WI38 (cell line): Measurements from ENCODE around the gene EEPD1.

ENCODE experiments used
- H3K4me3 ChIP-seq: 2 replicates; pipeline ENCODE4 v1.5.1; 2011; ENCODE audit warnings: low read depth, mild to moderate bottlenecking, control low read depth, low read length
- TF ChIP-seq, protein P1 (sequence below): IDR thresholded peaks from 2 replicates; pipeline ENCODE4 v1.5.1; 2012; ENCODE audit warnings: low read depth, mild to moderate bottlenecking, control low read depth, low read length

EEPD1 gene

DNA sequence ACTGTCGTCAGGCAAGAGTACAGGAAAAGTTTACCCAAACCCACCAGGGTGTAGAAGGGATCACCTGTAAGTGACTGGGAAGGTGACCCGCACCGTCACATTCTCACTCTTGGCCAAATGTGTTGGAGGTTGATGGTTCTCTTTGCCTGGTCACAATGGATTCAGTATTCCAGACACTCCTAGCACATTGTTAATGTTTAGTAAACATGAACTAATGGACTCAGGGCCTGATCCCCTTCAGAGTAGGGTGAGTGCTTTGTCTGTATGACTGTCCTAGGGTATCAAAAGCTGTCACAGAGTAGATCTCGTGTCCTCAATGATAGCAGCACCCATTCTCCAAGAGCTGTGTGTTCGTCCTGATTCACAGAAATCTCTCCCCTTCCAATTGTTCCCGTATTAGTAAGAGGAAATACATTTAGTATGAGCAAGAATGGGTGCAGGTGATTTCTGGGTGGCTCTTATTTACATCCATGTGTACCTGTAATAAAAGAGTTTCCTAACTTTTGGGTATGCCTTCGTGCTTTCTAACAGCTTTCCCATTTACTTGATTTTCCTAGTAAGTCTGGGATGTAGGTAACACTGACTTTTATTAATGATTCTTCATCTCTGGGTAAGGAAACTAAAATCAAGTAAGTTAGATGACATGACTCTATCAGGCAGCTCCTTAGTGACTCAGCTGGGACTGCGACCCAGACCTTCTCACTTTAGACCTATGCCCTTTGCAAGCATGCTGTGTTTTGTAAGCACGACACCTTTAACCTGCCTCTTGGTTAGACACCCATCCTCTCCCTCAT lies 4.7 kb downstream of the EEPD1 start:
- no peak overlapping the region for H3K4me3 ChIP-seq
- TF ChIP-seq, protein P1, sequence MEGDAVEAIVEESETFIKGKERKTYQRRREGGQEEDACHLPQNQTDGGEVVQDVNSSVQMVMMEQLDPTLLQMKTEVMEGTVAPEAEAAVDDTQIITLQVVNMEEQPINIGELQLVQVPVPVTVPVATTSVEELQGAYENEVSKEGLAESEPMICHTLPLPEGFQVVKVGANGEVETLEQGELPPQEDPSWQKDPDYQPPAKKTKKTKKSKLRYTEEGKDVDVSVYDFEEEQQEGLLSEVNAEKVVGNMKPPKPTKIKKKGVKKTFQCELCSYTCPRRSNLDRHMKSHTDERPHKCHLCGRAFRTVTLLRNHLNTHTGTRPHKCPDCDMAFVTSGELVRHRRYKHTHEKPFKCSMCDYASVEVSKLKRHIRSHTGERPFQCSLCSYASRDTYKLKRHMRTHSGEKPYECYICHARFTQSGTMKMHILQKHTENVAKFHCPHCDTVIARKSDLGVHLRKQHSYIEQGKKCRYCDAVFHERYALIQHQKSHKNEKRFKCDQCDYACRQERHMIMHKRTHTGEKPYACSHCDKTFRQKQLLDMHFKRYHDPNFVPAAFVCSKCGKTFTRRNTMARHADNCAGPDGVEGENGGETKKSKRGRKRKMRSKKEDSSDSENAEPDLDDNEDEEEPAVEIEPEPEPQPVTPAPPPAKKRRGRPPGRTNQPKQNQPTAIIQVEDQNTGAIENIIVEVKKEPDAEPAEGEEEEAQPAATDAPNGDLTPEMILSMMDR: no peak

DNA sequence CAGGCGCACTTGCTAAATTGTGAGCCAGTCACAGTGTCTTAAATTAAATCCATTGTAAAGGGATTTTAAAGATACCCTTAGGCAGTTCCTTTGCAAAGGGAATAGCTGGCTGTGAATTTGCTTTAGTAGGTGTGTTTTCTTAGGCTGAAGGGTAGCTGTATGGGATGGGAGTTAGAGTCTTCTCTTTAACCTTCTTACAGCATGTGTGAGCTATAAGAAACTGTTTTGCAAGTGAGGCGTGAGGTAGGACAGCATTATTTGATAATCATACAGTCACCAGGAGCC lies 5.2 kb downstream of the EEPD1 start:
- H3K4me3 ChIP-seq: no peak overlapping the region
- TF ChIP-seq, protein P1: no peak

DNA sequence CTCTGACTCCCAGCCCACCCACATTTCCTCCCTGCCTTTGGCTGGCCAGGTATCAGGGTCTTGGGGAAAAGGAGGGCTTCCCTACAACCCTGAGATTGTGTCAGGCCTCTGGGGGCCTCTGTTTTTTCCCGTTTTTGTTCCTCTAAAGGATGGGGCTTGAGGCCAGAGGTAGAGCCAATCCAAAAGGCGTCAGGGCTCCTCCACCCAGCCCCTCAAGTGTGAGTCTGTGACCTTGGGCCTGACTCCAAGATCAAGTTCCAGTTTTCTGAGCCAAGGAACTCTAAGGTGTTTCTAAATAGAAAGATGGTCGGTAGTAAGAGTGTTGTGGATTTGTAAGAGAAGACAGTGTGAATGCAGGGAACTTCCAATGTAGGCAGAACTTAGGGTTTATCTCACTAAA lies 6.6 kb downstream of the EEPD1 start:
- TF ChIP-seq, protein P1: no peak
- no peak overlapping the region for H3K4me3 ChIP-seq

DNA sequence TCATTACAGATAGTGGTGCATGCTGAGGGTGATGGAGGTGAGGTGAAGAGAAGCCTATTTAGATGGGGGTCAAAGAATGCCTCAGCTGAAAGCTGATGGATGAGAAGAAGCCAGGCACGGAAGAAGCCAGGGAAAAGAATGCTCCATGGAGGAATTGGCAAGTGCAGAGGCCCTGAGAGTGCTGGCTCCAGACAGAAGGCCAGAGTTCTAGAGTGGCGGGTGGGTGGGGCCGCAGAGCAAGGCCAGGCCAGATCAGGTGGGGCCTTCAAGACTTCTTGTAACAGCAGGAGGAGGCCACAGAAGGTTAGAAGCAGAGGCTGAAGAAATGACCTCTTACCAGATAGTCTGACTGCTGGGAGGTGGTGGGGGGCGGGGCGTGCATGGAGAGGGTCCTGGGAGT lies 7.3 kb downstream of the EEPD1 start:
- TF ChIP-seq, protein P1: no peak

DNA sequence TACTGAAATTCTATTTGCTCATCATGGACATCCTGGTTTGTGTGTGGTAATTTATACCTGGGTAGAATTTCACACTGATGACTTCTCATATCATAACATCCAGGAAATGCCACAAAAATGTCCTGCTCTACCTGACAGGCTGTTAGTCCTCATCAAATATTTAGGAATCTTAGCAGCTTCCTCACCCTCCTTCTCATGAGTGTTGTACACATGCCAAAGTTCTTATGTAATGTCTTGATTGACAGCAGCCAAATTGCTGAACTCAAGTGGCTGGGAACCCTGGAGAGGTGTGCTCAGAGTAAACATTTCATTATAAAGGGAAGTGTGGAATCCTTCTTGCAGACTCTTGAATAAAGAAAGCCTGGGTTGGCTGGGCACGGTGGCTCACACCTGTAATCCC lies 8.9 kb downstream of the EEPD1 start:
- H3K4me3 ChIP-seq: no peak overlapping the region
- TF ChIP-seq, protein P1: no peak

More for the DNA sequence above, 7.3 kb downstream of the EEPD1 start:
- H3K4me3 ChIP-seq: no peak overlapping the region

DNA sequence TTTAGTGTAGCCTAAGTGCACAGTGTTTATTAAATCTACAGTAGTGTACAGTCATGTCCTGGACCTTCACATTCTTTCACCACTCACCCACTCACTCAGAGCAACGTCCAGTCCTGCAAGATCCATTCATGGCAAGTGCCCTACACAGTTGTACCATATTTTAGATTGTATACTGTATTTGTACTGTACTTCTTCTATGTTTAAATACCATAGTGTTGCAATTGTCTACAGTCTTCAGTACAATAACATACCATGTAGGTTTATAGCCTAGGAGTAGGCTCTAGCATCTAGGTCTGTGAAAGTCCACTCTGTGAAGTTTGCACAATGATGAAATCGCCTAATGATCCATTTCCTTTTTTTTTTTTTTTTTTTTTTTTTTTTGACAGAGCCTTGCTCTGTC lies 12.0 kb downstream of the EEPD1 start:
- TF ChIP-seq, protein P1: no peak
- H3K4me3 ChIP-seq: no peak overlapping the region

DNA sequence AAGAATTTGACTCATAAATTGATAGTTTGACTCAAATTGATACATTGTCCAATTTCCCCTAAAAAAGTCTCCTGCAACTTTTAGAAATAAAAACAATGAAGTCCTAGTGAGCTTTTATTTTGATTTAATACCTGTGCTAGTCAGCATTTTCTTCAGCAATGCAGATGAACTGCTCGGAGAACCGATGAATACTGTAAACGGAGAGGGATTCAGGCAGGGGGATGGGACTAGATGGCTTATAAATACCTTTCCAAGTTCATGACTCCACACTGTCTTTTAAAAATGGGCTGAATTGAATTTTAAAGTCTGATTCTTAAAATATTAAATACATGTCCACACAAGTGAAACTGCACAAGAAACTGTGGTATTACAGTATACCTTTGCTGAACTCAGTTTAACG lies 12.7 kb downstream of the EEPD1 start:
- H3K4me3 ChIP-seq: no peak overlapping the region

More for the DNA sequence above, 12.7 kb downstream of the EEPD1 start:
- TF ChIP-seq, protein P1: no peak
